Heart left ventricle (tissue), 16 donors: ENCODE data around the gene FNBP1. TPM values are rescaled to one million over a fixed set of nuclear protein-coding genes. Genes with fewer than 3 reads are reported as not detected.
"Not testable (repeated sequence)": the region's sequence is repeated elsewhere in the genome, so short reads cannot be mapped to it uniquely, and the experiment has no call there.

Source experiments
- ATAC-seq, 4 donors: fragments of 200-7000 bp; cut with Tn5 transposase; one replicate each; pipeline ENCODE4 v1.9.1; 2020 to 2022; ENCODE audit warnings: moderate library complexity in 4 of 4, mild to moderate bottlenecking in 3 of 4, moderate number of reproducible peaks in 1 of 4
- DNase-seq, 5 donors: peaks; one replicate each; pipeline ENCODE4 v3.0.0-alpha.2; 2020
- H3K27ac ChIP-seq, 12 donors: fragments of 200-600 bp; sonication (generic) in 4 of 12; one replicate each; pipeline versions ENCODE4 v1.5.0 to v1.8.0; 2016 to 2022; ENCODE audit warnings: mild to moderate bottlenecking in 2 of 12
- H3K27me3 ChIP-seq, 9 donors: fragments of 200-600 bp; sonication (generic) in 2 of 9; one replicate each; pipeline versions ENCODE4 v1.5.1 to v1.8.0; 2016 to 2022; ENCODE audit warnings: mild to moderate bottlenecking in 3 of 9
- H3K36me3 ChIP-seq, 9 donors: fragments of 200-600 bp; sonication (generic) in 2 of 9; one replicate each; pipeline versions ENCODE4 v1.5.0 to v1.8.0; 2018 to 2022; ENCODE audit warnings: mild to moderate bottlenecking in 2 of 9
- H3K4me1 ChIP-seq, 12 donors: fragments of 200-600 bp; sonication (generic) in 4 of 12; one replicate each; pipeline versions ENCODE4 v1.5.0 to v1.8.0; 2016 to 2022; ENCODE audit warnings: mild to moderate bottlenecking in 3 of 12
- H3K4me3 ChIP-seq, 12 donors: fragments of 200-600 bp; sonication (generic) in 4 of 12; one replicate each; pipeline versions ENCODE4 v1.5.0 to v1.8.0; 2017 to 2022; ENCODE audit warnings: mild to moderate bottlenecking in 9 of 12, moderate library complexity in 4 of 12
- H3K9me3 ChIP-seq, 12 donors: fragments of 200-600 bp; sonication (generic) in 4 of 12; one replicate each; pipeline versions ENCODE4 v1.5.0 to v1.8.0; 2016 to 2022; ENCODE audit warnings: mild to moderate bottlenecking in 1 of 12
- CTCF ChIP-seq, 12 donors: fragments of 200-600 bp; sonication (generic) in 4 of 12; IDR thresholded peaks; one replicate each; pipeline versions ENCODE4 v1.5.0 to v1.8.0; 2018 to 2022; ENCODE audit warnings: antibody characterized with exemption in 12 of 12, mild to moderate bottlenecking in 5 of 12
- POLR2A ChIP-seq, 2 donors: fragments of 450-650 bp; IDR thresholded peaks; one replicate each; pipeline ENCODE4 v1.6.1; 2017; ENCODE audit warnings: antibody characterized with exemption in 2 of 2, mild to moderate bottlenecking in 2 of 2, moderate library complexity in 2 of 2
- WGBS, 4 donors: extraction: QIAGEN DNeasy Blood & Tissue Kit in 2 of 4; methylation state at CpG; one replicate each; pipeline versions ENCODE4 v1.1.5 to v1.1.7; 2013 to 2018; 5-methylcytosine and 5-hydroxymethylcytosine counted together
- intact Hi-C, 10 donors: fragments of 100-400 bp; cut with DNase I; formaldehyde crosslinking; loops; one replicate each; pipeline versions ENCODE4 v1.11.1 to v1.14.2; 2022
- polyA plus RNA-seq, 2 donors: library from polyadenylated mRNA; stranded (reverse); fragments of 200-250 nt; gene quantifications; one replicate each; pipeline ENCODE4 v1.2.3, GENCODE V29; 2013
- total RNA-seq, 9 donors: library from RNA; depleted of rRNA in 2 of 9; stranded (reverse); fragments of >200 nt in 2 of 9; fragmentation: NEBNext Ultra II Directional in 3 of 9; extraction: Animal tissue kit (Norgen Biotek cat#: 25700) in 3 of 9; gene quantifications; one replicate each; pipeline versions ENCODE4 v1.1.0 to v1.2.4, GENCODE V29; 2016 to 2023
- donor health status: ischemic (EF 13 %, LVEDD 7.1; RV severe dilation, severe dysfunction).
- donor health status: healthy with polysubstance abuse.
- donor health status: DM: no; HTN: yes; CAD: no.
- donor health status: DM: no; HTN: no; CAD: no.
- donor health status: ischemic (EF 25% LVEDD 6.9; RV normal size, moderate dysfunction).
- donor health status: ischemic (EF 25% LVEDD 5.7; RV mildly dilated, moderate dysfunction).
- donor health status: healthy.
- donor health status: DM: yes; HTN: yes; CAD: no.
- donor health status: ischemic (EF 35%, LVEDD 5.7; RV mildly dilated, moderate dysfunction).
- donor health status: nonischemic (EF 11% LVEDD 7.7; RV severe dilation, severe dysfunction).
- donor health status: DM: yes; HTN: yes; CAD: no.
- donor health status: PGD.
- donor health status: ischemic (EF 29% LVEDD 5.4; RV normal size, mild dysfunction).
- donor health status: nonischemic (EF 23%, LVEDD 6.1; RV moderate dilation, normal function).

Gene FNBP1
- total and polyA plus RNA-seq, 11 donors, result 6.9 to 47.3 (median 24.1) TPM

GRCh38 chr9:129981180-129981907 is 61.6 kb downstream of the FNBP1 start:
- no peaks in the 10 kb centered on the region for H3K27me3 ChIP-seq
- no peaks in the 10 kb centered on the region for H3K9me3 ChIP-seq
- no peak overlapping the region for H3K4me3 ChIP-seq
- peaks cover 0 to 34% (median 23%) of the 10 kb centered on the region in 9 donors for H3K36me3 ChIP-seq
- TF ChIP-seq CTCF (IDR thresholded peaks at IDR 0.05) (no peak), POLR2A (IDR thresholded peaks at IDR 0.05) (no peak)
- DNase-seq (peak in 4 of 5 donors; percentile 29 to 41 (median 40)), ATAC-seq (peak in 3 of 4 donors; percentile 62 to 87 (median 81))
- H3K27ac ChIP-seq, result peak overlapping the region in 2 of 12 donors; percentile 45 to 85
- H3K4me1 ChIP-seq, result peaks cover 0 to 49% (median 2%) of the 10 kb centered on the region in 12 donors
- 81 to 86% (median 84%) methylated on average over 15 of the region's 15 CpGs for WGBS, 4 donors
- intact Hi-C loops, result no loop called here

GRCh38 chr9:129980224-129980623 is 62.8 kb downstream of the FNBP1 start:
- H3K27me3 ChIP-seq, H3K9me3 ChIP-seq, ATAC-seq, H3K27ac ChIP-seq, intact Hi-C loops, DNase-seq, H3K4me3 ChIP-seq: not testable (repeated sequence)
- Histone ChIP-seq H3K36me3 (peaks cover 0 to 45% (median 28%) of the 10 kb centered on the region in 9 donors), H3K4me1 (peaks cover 0 to 49% (median 2%) of the 10 kb centered on the region in 12 donors)
- WGBS, 4 donors, result 89 to 98% (median 96%) methylated on average over 9 of the region's 9 CpGs

GRCh38 chr9:129979071-129979745 is 63.8 kb downstream of the FNBP1 start:
- no peak for ATAC-seq
- Histone ChIP-seq H3K9me3 (no peaks in the 10 kb centered on the region), H3K27me3 (no peaks in the 10 kb centered on the region), H3K4me1 (peaks cover 0 to 47% (median 1%) of the 10 kb centered on the region in 12 donors), H3K36me3 (peaks cover 0 to 55% (median 38%) of the 10 kb centered on the region in 9 donors), H3K4me3 (no peak overlapping the region), H3K27ac (peak overlapping the region in 2 of 12 donors; percentile 19 to 32)
- WGBS, 4 donors, result 85 to 90% (median 87%) methylated on average over 8 of the region's 8 CpGs
- no peak for DNase-seq
- TF ChIP-seq CTCF (IDR thresholded peaks at IDR 0.05), result no peak
- no peak for TF ChIP-seq POLR2A (IDR thresholded peaks at IDR 0.05)
- intact Hi-C loops, result loop anchor here in 1 of 10 donors (10.0 kb wide), 1 partner anchor 64 kb away; no protein-coding TSS in a partner anchor

- 95 to 99% (median 97%) methylated on average over 4 of the region's 4 CpGs for WGBS, 4 donors
- H3K27ac ChIP-seq, result peak overlapping the region in 1 of 12 donors; percentile 19
- intact Hi-C loops, result loop anchor here in 1 of 10 donors (10.0 kb wide), 1 partner anchor 58 kb away; no protein-coding TSS in a partner anchor
Measured at GRCh38 chr9:129972816-129973215, 70.2 kb downstream of the FNBP1 start.

More at GRCh38 chr9:129972816-129973215, 70.2 kb downstream of the FNBP1 start:
- DNase-seq, result no peak
- Histone ChIP-seq H3K36me3 (peaks cover 0 to 70% (median 49%) of the 10 kb centered on the region in 9 donors), H3K27me3 (no peaks in the 10 kb centered on the region), H3K4me1 (peaks cover 0 to 24% (median 7%) of the 10 kb centered on the region in 12 donors), H3K4me3 (no peak overlapping the region), H3K9me3 (no peaks in the 10 kb centered on the region)
- TF ChIP-seq CTCF (IDR thresholded peaks at IDR 0.05), result no peak
- TF ChIP-seq POLR2A (IDR thresholded peaks at IDR 0.05), result no peak
- no peak for ATAC-seq
